MM.1S (cell line): ENCODE results near the gene LMAN2L.

Experiments
- EZH2 ChIP-seq: fragments of 300-600 bp; sonication (generic); optimal IDR thresholded peaks from 2 replicates; pipeline ENCODE3; 2017; ENCODE audit warnings: low read depth, mild to moderate bottlenecking, antibody characterized with exemption, low read length, mixed read lengths
- TF ChIP-seq, protein P1 (sequence below): fragments of 300-600 bp; sonication (generic); IDR thresholded peaks from 2 replicates; pipeline ENCODE4 v1.5.1; 2016; ENCODE audit warnings: antibody characterized with exemption, low read length, mixed read lengths

DNA sequence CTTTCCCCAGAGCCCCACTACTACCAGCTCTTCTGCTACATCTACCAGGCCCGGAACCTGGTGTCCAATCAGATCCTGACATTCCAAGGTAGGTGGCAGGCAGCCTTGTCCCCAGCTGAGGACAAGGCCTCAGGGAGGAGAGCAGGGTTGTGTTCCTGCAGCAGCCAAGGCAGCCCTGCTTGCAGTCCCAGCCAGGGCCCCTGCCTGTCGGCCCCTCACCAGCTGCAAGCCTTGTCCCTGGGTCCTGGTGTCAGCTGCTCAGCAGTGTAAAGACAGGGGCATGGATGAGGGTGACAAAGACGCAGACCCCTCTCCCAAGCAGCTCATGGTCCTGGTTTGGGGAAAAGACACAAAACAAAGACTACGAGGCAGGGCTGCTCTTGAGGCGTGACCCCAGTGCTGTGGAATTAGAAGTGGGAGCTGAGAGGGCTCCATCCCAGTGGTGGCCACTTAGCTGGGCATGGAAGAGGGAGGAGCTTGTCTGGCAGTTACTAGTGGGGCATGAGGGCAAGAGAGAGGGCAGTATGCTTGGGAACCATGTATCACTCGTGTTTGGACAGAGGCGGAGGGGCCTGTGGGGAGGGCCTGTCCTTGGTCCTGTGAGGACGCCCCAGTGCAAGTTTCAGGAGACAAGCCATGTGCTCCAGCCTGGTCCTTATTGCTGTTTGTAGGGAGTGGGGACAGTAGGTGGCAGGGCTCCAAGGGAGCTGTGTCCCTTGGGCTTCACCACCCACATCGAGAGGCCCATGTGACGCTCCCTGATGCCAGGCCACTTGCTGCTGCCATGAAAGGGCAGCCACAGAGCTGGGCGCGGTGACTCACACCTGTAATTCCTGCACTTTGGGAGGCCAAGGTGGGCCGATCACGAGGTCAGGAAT lies 47.5 kb downstream of the LMAN2L start:
- TF ChIP-seq, protein P1, sequence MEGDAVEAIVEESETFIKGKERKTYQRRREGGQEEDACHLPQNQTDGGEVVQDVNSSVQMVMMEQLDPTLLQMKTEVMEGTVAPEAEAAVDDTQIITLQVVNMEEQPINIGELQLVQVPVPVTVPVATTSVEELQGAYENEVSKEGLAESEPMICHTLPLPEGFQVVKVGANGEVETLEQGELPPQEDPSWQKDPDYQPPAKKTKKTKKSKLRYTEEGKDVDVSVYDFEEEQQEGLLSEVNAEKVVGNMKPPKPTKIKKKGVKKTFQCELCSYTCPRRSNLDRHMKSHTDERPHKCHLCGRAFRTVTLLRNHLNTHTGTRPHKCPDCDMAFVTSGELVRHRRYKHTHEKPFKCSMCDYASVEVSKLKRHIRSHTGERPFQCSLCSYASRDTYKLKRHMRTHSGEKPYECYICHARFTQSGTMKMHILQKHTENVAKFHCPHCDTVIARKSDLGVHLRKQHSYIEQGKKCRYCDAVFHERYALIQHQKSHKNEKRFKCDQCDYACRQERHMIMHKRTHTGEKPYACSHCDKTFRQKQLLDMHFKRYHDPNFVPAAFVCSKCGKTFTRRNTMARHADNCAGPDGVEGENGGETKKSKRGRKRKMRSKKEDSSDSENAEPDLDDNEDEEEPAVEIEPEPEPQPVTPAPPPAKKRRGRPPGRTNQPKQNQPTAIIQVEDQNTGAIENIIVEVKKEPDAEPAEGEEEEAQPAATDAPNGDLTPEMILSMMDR: no peak
- TF ChIP-seq EZH2: no peak
